WERI-Rb-1 (cell line): ENCODE results near the gene LILRB2.

Experiments
- DNase-seq: peaks from one replicate; pipeline ENCODE4 v3.0.0-alpha.2; 2020
- H3K27ac ChIP-seq: fragments of 250-450 bp; sonication (Bioruptor Pico); 2 replicates; pipeline ENCODE4 v1.5.1; 2020; ENCODE audit warnings: mild to moderate bottlenecking, moderate library complexity
- H3K27me3 ChIP-seq: fragments of 250-450 bp; sonication (Bioruptor Pico); 2 replicates; pipeline ENCODE4 v1.5.1; 2021; ENCODE audit warnings: mild to moderate bottlenecking, low read depth, moderate library complexity; ENCODE audit not compliant: insufficient read depth, severe bottlenecking
- H3K36me3 ChIP-seq: fragments of 250-450 bp; sonication (Bioruptor Pico); 2 replicates; pipeline ENCODE4 v1.5.1; 2020; ENCODE audit warnings: mild to moderate bottlenecking, moderate library complexity
- H3K4me3 ChIP-seq: 2 replicates; pipeline ENCODE4 v1.5.1; 2011; ENCODE audit warnings: low read depth, mild to moderate bottlenecking, control low read depth, low read length
- H3K9me3 ChIP-seq: fragments of 250-450 bp; sonication (Bioruptor Pico); 2 replicates; pipeline ENCODE4 v1.5.1; 2021; ENCODE audit warnings: mild to moderate bottlenecking, moderate library complexity; ENCODE audit not compliant: severe bottlenecking
- TF ChIP-seq, protein P1 (sequence below): IDR thresholded peaks from 2 replicates; pipeline ENCODE4 v1.5.1; 2011; ENCODE audit warnings: low read depth, mild to moderate bottlenecking, control low read depth, inconsistent platforms, low read length

Gene LILRB2

DNA sequence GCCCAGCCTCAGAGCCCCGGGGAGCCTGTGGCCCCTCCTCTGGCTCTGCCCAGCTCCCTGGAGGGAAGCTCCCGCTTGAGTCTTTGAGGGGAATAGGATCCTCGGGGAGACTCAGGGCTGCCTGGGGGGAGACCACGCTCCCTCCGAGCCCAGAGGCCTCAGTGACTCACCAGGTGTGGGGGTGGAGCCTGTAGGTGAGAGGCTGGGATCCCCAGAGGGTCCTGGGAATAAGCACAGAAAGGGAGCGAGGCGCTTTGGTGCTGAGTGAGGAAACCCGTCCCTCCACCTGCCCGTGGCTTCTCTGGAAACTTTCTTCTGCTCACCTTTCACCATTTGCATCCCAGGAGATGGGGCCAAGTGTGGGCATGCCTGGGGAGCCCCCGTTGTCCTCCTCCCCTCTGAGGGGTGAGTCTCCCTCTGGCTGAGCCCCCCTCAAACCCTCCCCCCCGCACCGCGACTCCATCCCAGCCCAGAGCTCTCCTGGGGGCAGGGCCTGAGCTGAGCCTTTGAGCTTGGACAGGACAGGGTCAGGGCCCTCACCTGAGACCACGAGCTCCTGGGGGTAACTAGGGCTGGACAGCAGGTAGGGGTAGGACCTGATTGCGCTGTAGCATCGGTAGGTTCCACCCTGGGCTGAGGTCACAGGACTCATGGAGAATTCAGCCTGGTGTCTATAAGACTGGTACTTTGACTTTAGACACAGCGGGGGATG, 26.6 kb downstream of the LILRB2 start:
- peaks cover 81% of the 10 kb centered on the region for H3K27me3 ChIP-seq
- no peak for DNase-seq
- no peaks in the 10 kb centered on the region for H3K9me3 ChIP-seq
- no peak overlapping the region for H3K4me3 ChIP-seq
- no peak overlapping the region for H3K27ac ChIP-seq
- TF ChIP-seq, protein P1, sequence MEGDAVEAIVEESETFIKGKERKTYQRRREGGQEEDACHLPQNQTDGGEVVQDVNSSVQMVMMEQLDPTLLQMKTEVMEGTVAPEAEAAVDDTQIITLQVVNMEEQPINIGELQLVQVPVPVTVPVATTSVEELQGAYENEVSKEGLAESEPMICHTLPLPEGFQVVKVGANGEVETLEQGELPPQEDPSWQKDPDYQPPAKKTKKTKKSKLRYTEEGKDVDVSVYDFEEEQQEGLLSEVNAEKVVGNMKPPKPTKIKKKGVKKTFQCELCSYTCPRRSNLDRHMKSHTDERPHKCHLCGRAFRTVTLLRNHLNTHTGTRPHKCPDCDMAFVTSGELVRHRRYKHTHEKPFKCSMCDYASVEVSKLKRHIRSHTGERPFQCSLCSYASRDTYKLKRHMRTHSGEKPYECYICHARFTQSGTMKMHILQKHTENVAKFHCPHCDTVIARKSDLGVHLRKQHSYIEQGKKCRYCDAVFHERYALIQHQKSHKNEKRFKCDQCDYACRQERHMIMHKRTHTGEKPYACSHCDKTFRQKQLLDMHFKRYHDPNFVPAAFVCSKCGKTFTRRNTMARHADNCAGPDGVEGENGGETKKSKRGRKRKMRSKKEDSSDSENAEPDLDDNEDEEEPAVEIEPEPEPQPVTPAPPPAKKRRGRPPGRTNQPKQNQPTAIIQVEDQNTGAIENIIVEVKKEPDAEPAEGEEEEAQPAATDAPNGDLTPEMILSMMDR = no peak
- no peaks in the 10 kb centered on the region for H3K36me3 ChIP-seq

DNA sequence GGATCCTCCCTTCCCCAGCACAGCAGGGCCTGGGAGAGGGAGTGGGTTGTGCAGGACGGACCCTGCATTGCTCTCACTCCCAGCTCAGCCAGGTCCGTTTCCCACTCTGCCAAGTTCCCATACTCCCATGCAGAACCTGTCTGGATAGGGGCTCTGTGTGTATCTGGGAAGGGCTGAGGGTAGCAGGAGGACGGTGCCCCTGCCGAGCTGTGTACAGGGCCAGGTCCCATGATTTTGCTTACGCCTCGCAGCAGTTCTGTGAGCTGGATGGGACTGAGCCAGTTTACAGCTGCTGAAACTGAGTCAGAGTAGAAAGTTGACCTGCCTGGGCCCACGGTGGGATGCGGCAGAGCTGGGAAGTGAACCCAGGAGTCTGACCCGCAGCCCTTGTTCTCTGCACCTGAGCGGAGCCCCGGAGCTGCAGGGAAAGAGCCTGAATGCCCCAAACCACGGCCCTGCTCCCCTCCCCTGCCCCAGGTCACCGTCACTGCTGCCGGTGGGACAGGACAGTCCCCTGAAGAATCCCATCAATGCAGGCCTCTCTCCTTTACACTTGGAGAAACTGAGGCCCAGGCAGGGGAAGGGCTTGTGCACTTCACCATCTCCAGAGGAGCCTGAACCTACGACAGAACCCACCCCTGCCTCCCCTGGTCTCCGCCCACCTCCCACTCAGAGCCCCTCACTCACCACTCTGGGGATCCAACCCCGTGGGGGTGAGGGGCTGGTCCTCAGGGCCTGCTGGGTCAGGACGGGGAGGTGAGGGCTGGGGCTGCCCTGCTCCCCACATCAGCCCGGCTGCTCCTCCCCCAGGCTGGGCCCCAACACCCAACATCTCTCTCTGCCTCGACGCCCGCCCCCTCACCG, 27.3 kb downstream of the LILRB2 start:
- Histone ChIP-seq H3K36me3 (no peaks in the 10 kb centered on the region), H3K9me3 (no peaks in the 10 kb centered on the region), H3K4me3 (no peak overlapping the region), H3K27me3 (peaks cover 80% of the 10 kb centered on the region), H3K27ac (no peak overlapping the region)
- no peak for DNase-seq
- TF ChIP-seq, protein P1 = no peak

DNA sequence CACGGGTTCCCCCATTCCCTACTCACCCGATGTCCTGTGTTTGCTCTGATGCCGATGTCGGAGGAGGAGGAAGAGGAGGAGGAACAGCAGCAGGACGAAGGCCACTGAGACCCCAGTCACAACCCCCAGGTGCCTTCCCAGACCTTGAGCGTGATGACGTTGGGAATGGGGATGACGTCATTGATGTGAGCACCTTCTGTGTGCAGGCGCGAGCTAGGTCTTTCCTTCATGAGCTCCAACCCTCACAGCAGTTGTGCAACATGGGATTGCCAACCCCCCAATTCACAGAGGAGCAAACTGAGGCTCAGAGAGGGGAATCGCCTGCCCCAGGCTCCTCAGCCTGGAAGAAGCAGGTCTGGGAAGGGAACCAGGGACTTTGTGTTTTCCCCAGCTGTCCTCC, 28.1 kb downstream of the LILRB2 start:
- H3K4me3 ChIP-seq = no peak overlapping the region
- H3K27ac ChIP-seq = no peak overlapping the region
- no peak for DNase-seq
- TF ChIP-seq, protein P1 = no peak
- peaks cover 81% of the 10 kb centered on the region for H3K27me3 ChIP-seq
- H3K9me3 ChIP-seq = no peaks in the 10 kb centered on the region
- no peaks in the 10 kb centered on the region for H3K36me3 ChIP-seq

DNA sequence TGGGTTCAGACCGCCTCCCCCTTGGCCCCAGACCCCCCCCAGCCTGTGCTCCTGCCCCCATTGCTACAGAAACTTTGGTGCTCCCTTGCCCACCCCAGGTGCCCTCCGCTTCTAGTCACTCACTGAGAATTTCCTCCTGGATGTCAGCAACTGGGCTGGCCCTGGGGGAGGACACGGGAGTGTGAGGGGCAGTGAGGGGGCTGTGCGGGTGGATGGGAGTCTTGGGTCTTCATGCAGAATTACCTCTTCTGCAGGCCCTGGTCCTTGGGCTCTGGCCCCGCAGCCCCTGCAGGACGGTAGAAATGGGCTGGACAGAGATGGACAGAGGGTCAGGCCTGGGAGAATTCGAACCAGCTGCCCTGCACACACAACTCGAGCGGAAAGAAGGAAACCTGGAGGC, 28.7 kb downstream of the LILRB2 start:
- TF ChIP-seq, protein P1 = no peak
- peaks cover 81% of the 10 kb centered on the region for H3K27me3 ChIP-seq

DNA sequence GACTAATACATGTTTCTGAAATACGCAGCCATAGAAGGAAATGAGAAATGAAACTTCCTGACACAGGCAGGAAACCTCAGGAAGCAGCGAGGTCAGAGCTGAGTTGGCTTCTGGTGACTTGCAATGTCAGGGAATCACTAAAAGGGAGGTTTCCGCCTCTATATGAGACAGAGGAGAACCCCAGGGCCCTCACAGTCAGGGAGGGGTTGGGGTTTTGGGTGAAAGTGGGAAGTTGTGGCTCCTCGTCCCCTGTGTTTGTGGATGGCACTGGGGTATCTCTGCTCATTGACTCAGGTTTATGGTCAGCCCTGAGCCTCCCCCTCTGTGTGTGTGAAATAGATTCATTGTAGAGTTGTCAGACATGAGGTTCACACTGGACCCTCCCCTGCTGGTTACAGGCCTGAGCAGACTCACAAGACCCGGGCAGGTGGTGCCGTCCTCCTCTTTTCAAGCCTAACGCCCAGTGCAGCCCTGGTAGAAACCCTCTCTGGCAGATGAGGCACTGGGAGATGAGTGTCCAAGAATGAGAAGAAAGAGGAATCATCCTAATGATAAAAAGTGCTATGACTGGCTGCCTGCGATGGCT, 32.8 kb downstream of the LILRB2 start:
- H3K4me3 ChIP-seq = no peak overlapping the region
- TF ChIP-seq, protein P1 = no peak

More for the DNA sequence above, 28.7 kb downstream of the LILRB2 start:
- no peaks in the 10 kb centered on the region for H3K9me3 ChIP-seq
- H3K27ac ChIP-seq = no peak overlapping the region
- no peak for DNase-seq
- no peaks in the 10 kb centered on the region for H3K36me3 ChIP-seq
- H3K4me3 ChIP-seq = no peak overlapping the region

More for the DNA sequence above, 32.8 kb downstream of the LILRB2 start:
- peaks cover 62% of the 10 kb centered on the region for H3K27me3 ChIP-seq
- no peaks in the 10 kb centered on the region for H3K36me3 ChIP-seq
- DNase-seq = no peak
- H3K27ac ChIP-seq = no peak overlapping the region
- H3K9me3 ChIP-seq = no peaks in the 10 kb centered on the region
